Nephron progenitor cell (in vitro differentiated cells): ENCODE data around the gene AJAP1.

Experiments
- DNase-seq: peaks from one replicate; pipeline ENCODE4 v3.0.0; 2021
- H3K27ac Mint-ChIP-seq: 2 replicates; pipeline ENCODE4 v1.8.0; 2021; ENCODE audit warnings: mild to moderate bottlenecking, moderate library complexity, mixed read lengths
- H3K27me3 Mint-ChIP-seq: 2 replicates; pipeline ENCODE4 v1.8.0; 2021; ENCODE audit warnings: mild to moderate bottlenecking, low read depth, mixed read lengths; ENCODE audit not compliant: poor library complexity
- H3K36me3 Mint-ChIP-seq: 2 replicates; pipeline ENCODE4 v1.8.0; 2021; ENCODE audit warnings: low read depth, mixed read lengths
- H3K4me1 Mint-ChIP-seq: 2 replicates; pipeline ENCODE4 v1.8.0; 2021; ENCODE audit warnings: mixed read lengths
- H3K4me3 Mint-ChIP-seq: 2 replicates; pipeline ENCODE4 v1.8.0; 2021; ENCODE audit warnings: mild to moderate bottlenecking, moderate library complexity, mixed read lengths
- H3K9me3 Mint-ChIP-seq: 2 replicates; pipeline ENCODE4 v1.8.0; 2021; ENCODE audit warnings: mild to moderate bottlenecking, moderate library complexity, mixed read lengths
- TF ChIP-seq, protein P1 (sequence below): fragments of 200-600 bp; sonication (generic); IDR thresholded peaks from 2 replicates; pipeline ENCODE4 v1.5.0; 2021; ENCODE audit warnings: antibody characterized with exemption

The AJAP1 gene

GRCh38 chr1:4653328-4653660, 1.1 kb upstream of the AJAP1 start:
- H3K4me1 Mint-ChIP-seq = peaks cover 22% of the 10 kb centered on the region
- H3K9me3 Mint-ChIP-seq = no peaks in the 10 kb centered on the region
- H3K27me3 Mint-ChIP-seq = peaks cover 52% of the 10 kb centered on the region

GRCh38 chr1:4654764-4655673, 610 bp downstream of the AJAP1 start:
- Mint-ChIP-seq H3K27me3 (peaks cover 68% of the 10 kb centered on the region), H3K9me3 (no peaks in the 10 kb centered on the region), H3K4me3 (no peak overlapping the region), H3K4me1 (peaks cover 39% of the 10 kb centered on the region), H3K36me3 (no peaks in the 10 kb centered on the region), H3K27ac (no peak overlapping the region)
- peak; percentile 60 for DNase-seq
- TF ChIP-seq, protein P1, sequence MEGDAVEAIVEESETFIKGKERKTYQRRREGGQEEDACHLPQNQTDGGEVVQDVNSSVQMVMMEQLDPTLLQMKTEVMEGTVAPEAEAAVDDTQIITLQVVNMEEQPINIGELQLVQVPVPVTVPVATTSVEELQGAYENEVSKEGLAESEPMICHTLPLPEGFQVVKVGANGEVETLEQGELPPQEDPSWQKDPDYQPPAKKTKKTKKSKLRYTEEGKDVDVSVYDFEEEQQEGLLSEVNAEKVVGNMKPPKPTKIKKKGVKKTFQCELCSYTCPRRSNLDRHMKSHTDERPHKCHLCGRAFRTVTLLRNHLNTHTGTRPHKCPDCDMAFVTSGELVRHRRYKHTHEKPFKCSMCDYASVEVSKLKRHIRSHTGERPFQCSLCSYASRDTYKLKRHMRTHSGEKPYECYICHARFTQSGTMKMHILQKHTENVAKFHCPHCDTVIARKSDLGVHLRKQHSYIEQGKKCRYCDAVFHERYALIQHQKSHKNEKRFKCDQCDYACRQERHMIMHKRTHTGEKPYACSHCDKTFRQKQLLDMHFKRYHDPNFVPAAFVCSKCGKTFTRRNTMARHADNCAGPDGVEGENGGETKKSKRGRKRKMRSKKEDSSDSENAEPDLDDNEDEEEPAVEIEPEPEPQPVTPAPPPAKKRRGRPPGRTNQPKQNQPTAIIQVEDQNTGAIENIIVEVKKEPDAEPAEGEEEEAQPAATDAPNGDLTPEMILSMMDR = no peak

More at GRCh38 chr1:4653328-4653660, 1.1 kb upstream of the AJAP1 start:
- DNase-seq = no peak
- TF ChIP-seq, protein P1 = no peak
- H3K36me3 Mint-ChIP-seq = no peaks in the 10 kb centered on the region
- H3K4me3 Mint-ChIP-seq = peak overlapping the region; percentile 66
- no peak overlapping the region for H3K27ac Mint-ChIP-seq

DNA sequence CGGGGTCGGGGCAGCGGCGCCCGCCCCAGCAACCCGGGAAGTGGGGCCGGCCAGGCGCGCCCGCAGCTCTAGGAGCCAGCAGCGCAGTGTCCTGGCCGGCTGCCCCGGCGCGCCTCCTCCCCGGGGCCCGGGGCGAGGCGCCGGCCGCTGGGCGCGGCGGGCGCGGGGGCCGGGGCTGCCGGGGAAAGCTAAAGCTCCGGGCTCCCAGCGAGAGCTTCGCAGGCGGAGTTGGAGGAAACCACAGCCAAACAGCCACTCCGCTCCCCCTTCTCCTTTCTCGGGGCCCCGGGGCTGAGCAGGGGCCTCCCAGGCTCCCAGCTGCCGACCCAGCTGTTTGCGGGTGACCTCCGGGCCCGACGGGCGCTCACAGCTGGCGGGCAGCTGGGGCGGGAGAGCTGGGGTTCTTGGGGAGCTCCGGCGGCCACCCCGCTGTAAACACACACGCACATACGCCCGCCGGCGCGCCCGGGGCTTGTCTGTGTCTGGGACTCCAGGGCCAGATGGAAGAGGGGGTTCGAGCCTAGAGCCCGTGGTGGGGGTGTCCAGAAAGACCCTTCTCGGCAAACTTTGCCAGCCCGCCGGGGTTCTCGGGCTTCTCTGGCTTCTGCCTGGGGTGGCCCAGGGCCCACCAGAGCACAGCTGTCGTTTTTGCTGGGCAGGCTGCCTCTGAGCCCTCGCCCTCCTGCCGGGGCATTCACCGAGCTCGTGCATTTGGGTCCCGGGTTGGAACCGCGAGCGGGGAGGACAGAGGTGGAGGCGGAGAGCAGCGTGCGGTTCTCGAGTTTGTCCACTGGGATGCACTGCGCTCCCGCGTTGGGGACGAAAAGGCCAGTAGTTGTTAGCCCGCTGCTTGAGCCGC, 1.5 kb downstream of the AJAP1 start:
- peak; percentile 79 for DNase-seq
- Mint-ChIP-seq H3K27ac (no peak overlapping the region), H3K9me3 (no peaks in the 10 kb centered on the region), H3K4me1 (peaks cover 47% of the 10 kb centered on the region), H3K27me3 (peaks cover 74% of the 10 kb centered on the region), H3K36me3 (no peaks in the 10 kb centered on the region), H3K4me3 (peak overlapping the region; percentile 69)
- TF ChIP-seq, protein P1 = peak; percentile 79

GRCh38 chr1:4656533-4657140, 2.2 kb downstream of the AJAP1 start:
- H3K27ac Mint-ChIP-seq = no peak overlapping the region
- TF ChIP-seq, protein P1 = no peak
- DNase-seq = no peak
- H3K4me3 Mint-ChIP-seq = peak overlapping the region; percentile 69
- peaks cover 51% of the 10 kb centered on the region for H3K4me1 Mint-ChIP-seq
- no peaks in the 10 kb centered on the region for H3K9me3 Mint-ChIP-seq
- no peaks in the 10 kb centered on the region for H3K36me3 Mint-ChIP-seq
- H3K27me3 Mint-ChIP-seq = peaks cover 71% of the 10 kb centered on the region

DNA sequence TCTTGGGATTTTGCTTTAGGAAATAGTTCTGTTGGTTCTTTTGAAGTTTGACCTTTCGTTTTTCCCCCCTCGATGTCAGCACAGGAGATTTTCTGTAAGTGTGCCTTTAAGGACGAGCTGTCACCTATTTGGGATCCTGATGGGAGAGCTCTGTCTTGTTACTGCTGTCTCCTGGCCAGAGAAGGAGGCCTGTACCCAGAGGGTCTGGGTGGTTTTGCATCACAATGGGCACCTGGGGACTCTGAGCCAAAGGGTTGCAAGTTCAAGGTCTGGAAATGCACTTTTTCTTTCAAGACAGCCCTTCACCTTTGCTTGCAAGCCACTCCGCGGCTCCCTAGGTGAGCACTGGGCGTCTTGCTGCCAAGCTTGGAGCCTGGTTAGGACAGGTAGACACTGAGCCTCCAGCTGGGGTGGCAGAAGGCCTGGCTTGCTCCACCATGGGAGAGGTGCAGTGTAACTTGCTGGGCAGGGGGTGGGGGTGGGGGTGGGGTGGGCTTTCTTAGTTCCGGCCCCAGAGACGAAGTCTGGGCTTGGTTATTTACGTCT, 2.9 kb downstream of the AJAP1 start:
- Mint-ChIP-seq H3K4me1 (peaks cover 55% of the 10 kb centered on the region), H3K36me3 (no peaks in the 10 kb centered on the region), H3K9me3 (no peaks in the 10 kb centered on the region), H3K4me3 (no peak overlapping the region), H3K27me3 (peaks cover 71% of the 10 kb centered on the region), H3K27ac (no peak overlapping the region)
- no peak for DNase-seq
- TF ChIP-seq, protein P1 = no peak
